Transverse colon (tissue), 3 donors: ENCODE results near the gene COL20A1.
"Not testable (repeated sequence)": the region's sequence is repeated elsewhere in the genome, so short reads cannot be mapped to it uniquely, and the experiment has no call there.

Experiments used
- POLR2A ChIP-seq: fragments of 450-650 bp; IDR thresholded peaks from one replicate; pipeline ENCODE4 v1.6.1; 2016; ENCODE audit warnings: antibody characterized with exemption, mild to moderate bottlenecking, moderate library complexity
- POLR2AphosphoS5 ChIP-seq, 3 donors: sonication (generic); formaldehyde crosslinking; IDR thresholded peaks; one replicate each; pipeline ENCODE4 v1.6.1; 2016; ENCODE audit warnings: antibody characterized with exemption in 3 of 3

DNA sequence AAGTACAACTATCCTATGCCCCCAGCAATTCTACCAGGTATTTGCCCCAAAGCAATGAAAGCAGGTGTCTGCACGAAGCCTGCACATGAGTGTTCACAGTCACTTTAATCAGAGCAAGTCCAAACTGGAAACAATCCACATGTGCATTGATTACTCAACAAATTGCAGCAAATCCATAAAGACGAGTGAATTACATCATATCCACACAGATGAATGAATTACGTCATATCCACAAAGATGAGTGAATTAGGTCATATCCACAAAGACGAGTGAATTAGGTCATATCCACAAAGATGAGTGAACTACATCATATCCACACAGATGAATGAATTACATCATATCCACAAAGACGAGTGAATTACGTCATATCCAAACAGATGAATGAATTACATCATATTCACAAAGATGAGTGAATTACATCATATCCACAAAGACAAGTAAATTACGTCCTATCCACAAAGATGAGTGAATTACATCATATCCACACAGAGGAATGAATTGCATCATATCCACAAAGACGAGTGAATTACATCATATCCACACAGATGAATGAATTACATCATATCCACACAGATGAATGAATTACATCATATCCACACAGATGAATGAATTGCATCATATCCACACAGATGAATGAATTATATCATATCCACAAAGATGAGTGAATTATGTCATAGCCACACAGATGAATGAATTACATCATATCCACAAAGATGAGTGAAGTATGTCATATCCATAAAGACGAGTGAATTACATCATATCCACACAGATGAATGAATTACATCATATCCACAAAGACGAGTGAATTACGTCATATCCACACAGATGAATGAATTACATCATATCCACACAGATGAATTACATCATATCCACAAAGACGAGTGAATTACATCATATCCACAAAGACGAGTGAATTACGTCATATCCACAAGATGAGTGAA, 46.4 kb downstream of the COL20A1 start:
- TF ChIP-seq POLR2AphosphoS5 (IDR thresholded peaks at IDR 0.05); POLR2A: not testable (repeated sequence)
